ENCODE data around the gene TDRD3.

The TDRD3 gene

DNA sequence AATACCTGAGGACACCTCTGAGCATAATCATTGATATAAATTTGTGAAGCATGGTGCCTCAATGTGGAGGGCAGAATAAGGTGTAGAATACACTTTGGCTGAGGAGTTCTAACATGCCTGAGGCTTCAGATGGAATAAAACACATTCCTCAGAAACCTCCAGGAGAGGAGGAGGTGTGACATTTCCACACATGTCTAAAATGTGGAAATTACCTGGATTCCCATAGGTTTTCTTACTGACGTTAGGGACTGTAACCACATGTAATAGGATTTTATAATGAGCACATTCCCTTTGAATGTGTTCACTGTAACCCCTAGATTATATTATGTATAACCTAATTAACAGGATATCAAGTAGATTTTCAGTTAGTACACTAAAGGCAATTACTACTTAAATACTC is 226.1 kb downstream of the TDRD3 start:
- TF ChIP-seq, protein P1, sequence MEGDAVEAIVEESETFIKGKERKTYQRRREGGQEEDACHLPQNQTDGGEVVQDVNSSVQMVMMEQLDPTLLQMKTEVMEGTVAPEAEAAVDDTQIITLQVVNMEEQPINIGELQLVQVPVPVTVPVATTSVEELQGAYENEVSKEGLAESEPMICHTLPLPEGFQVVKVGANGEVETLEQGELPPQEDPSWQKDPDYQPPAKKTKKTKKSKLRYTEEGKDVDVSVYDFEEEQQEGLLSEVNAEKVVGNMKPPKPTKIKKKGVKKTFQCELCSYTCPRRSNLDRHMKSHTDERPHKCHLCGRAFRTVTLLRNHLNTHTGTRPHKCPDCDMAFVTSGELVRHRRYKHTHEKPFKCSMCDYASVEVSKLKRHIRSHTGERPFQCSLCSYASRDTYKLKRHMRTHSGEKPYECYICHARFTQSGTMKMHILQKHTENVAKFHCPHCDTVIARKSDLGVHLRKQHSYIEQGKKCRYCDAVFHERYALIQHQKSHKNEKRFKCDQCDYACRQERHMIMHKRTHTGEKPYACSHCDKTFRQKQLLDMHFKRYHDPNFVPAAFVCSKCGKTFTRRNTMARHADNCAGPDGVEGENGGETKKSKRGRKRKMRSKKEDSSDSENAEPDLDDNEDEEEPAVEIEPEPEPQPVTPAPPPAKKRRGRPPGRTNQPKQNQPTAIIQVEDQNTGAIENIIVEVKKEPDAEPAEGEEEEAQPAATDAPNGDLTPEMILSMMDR (IDR thresholded peaks at IDR 0.05; ENCODE audit: low read depth, low read length), result no peak
- TF ChIP-seq, protein P2, sequence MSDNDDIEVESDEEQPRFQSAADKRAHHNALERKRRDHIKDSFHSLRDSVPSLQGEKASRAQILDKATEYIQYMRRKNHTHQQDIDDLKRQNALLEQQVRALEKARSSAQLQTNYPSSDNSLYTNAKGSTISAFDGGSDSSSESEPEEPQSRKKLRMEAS (IDR thresholded peaks at IDR 0.05; ENCODE audit: low read depth, low read length), result no peak
- TF ChIP-seq MYC (IDR thresholded peaks at IDR 0.05; ENCODE audit: low read depth, low read length) (no peak), POLR2A (IDR thresholded peaks at IDR 0.05; ENCODE audit: extremely low read depth, insufficient read length) (no peak)
- no peak for DNase-seq (ENCODE audit: low read depth)
- H3K4me3 ChIP-seq (ENCODE audit: low read depth, low read length), result no peak overlapping the region
